HG03103 (cell line): ENCODE results near the gene ASF1A.

Experiments used
- ATAC-seq: cut with Tn5 transposase; IDR thresholded peaks from one replicate; pipeline ENCODE4 v1.9.1; 2021; ENCODE audit warnings: low read depth; ENCODE audit not compliant: unreplicated experiment

Gene ASF1A

DNA sequence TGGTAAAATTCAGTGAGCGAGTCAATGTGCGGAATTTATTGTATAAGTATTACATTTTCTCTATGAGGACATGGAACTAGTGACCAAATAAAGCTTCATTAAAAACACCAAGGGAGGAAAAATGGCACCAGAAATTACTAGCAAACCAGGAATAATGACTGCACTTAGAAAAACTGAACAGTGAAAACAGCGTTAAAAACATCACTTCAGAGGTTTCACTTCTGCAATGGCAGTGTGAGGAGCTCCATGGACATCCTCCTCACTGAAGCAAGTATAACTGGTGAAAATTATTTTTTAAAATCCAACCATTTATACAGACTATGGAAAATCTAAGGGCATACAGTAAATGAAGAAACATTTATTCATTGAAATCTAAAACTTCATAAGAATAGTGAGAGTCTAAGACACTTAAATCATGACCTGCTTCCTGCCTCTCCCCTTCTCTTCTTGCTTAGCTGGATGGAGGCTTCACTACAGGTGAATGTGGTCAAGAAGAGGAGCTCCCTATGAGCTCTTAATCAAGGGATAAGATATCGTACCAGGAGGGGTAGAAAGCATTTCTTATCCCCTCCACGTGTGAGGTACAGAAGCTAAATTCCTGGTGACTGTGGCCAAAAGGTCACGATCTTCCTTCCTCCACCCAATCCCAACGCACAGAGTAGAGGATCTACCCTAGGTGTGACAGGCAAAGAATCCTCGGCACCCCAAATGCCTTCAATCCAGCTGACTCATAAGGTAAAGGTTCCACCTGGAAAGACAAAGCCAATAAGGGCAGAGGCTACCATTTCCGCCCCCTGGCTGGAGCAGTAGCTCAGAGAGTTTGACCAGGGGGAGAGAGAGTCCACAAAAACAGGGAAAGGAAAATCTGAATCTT is 12.3 kb upstream of the ASF1A start:
- peak; percentile 81 for ATAC-seq

DNA sequence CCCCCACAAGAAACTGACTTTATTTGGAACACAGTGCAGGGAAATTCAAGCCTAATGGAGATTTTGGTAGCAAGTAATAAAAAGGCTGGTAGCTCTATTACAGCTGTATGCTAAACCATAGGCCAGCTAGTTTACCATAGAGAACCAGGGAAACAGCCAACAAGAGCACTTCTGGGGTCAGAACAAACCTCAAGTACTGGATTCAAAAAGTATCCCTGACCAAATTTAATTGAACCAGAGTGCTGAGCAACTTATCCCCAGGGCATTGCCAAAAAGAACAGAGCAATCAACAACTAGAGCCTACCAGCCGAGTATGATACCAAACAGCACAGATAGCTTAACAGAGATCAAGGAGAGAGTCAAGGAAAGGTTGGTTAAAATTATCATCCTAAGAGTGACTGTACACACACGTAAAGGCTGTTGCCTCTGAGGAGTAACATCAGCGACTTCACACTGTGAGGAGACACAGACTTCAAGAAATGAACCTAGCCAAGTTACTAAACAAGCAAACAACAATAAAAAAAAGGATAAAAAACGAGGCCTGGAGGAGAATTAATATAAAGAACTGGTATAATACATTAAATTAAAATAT is 11.5 kb upstream of the ASF1A start:
- no peak for ATAC-seq

DNA sequence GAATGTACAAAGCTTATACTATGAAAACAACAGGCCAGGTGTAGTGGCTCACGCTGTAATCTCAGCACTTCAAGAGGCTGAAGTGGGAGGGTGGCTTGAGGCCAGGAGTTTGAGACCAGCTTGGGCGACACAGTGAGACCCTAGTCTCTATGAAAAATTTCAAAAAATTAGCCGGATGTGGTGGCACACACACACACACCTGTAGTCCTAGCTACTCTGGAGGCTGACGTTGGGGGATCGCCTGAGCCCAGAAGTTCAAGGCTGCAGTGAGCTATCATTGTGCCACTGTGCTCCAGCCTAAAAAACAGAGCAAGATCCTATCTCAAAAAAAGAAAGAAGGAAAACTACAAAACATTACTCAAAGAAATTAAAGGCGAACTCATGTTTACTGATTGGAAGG is 7.3 kb upstream of the ASF1A start:
- ATAC-seq = no peak

DNA sequence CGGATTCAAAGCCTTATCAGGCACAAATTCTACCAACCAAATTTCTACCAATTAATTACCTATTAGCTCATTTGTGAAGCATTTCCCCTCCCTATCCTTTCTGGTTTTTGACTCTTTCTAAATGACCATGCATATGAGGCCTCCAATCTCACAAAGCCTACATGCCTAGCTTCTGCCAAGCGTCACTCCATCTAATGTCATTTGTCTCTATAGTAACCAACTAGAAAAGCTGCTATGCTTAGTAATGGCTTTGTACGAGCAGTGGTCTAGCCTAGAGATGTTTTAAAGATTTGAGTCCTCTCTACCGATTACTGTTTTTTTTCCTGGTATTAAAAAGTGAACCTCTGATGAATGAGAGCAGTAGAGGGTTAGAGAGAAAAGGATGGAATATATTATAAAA is 4.8 kb upstream of the ASF1A start:
- ATAC-seq = no peak

DNA sequence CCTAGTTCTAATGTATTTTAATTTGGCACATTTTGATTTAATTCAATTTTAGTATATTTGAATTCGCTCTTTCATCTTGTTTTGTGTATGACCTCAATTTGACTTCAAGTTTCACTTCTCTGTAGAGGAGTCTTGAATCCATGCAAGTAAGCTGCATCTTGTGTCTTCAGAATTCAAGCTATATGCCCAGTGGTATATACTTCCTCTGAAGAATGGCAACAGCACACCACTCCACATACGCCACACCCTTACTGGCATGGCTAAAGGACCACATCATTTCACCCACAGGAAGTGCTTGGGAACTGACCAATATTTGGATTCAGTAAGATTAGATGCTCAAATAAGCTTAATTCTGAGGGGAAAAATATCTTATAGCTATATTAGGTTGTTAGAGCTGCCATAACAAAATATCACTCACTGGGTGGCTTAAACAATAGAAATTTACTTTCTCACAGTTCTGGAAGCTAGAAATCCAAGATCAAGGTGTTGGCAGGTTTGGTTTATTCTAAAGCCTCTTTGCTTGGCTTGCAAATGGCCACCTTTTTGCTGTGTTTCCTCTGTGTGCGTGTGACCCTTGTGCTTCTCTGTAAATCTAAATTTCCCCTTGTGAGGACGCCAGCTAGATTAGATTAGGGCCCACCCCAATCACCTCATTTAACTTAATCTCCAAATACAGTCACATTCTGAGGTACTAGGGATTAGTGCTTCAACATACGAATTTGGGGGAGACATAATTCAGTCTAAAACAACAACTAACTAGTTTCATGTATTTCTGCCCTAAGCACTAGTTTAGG is 2.8 kb upstream of the ASF1A start:
- ATAC-seq = peak; percentile 20

DNA sequence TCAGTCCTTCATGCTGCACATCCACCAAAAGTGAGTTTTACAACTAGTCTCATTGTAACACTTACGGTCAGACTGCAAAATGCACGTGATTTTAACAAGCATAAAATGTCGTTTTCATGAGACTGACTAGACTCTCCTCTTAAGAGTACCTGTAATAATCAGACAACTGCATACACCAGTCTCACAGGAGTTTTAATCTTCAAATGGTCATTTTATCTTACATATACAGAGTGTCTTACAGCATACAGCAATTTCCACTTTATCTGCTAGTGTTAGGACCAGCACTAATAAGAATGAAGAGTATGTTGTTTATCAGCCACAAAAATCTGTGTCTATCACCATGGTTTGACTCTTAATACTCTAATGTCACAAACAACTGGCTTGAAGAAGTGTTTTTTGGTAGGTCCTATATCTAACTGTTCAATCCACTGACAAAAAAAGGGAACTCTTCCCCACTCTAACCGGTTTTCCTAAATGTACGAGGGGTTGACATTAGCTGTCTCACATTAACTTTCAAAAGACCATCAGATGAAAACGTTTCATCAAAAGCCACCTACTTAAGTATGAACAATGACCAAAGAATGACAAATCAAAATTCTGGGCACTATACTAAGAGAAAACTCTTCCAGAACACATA is 1.5 kb upstream of the ASF1A start:
- ATAC-seq = no peak

DNA sequence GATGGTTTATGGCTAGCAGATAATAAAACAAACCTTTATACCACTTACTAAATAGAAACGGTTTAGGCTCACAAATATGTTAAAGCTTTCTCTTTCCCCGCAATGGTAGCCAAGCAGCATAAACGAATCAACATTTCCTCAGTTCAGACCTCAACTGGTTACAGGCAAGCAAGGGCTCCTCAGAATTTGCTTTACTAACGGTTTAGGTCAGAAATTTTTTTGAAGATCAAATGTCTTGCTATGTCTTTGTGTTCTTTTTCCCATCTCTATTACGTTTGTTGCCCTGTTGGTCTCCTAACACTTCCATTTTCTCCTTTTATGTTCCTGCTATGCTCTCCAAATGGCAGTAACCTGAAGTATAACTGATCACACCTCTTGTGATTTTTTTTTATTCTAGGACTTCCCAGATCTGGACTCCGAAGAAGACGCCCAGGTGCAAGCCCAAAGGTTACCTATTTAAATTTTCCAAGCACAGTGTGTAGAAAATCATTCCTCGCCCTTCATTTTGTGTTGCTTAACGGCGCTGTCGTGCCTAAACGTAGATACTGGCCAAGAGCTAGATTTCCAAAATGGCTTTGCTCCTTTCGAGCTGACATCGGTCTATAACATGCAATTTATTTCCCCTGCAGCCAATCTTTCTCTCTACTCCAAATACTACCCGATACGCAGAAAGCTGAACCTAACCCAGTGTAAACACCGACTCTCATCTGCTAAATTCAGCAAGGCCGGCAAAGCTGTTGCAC is 717 bp upstream of the ASF1A start:
- peak; percentile 14 for ATAC-seq

DNA sequence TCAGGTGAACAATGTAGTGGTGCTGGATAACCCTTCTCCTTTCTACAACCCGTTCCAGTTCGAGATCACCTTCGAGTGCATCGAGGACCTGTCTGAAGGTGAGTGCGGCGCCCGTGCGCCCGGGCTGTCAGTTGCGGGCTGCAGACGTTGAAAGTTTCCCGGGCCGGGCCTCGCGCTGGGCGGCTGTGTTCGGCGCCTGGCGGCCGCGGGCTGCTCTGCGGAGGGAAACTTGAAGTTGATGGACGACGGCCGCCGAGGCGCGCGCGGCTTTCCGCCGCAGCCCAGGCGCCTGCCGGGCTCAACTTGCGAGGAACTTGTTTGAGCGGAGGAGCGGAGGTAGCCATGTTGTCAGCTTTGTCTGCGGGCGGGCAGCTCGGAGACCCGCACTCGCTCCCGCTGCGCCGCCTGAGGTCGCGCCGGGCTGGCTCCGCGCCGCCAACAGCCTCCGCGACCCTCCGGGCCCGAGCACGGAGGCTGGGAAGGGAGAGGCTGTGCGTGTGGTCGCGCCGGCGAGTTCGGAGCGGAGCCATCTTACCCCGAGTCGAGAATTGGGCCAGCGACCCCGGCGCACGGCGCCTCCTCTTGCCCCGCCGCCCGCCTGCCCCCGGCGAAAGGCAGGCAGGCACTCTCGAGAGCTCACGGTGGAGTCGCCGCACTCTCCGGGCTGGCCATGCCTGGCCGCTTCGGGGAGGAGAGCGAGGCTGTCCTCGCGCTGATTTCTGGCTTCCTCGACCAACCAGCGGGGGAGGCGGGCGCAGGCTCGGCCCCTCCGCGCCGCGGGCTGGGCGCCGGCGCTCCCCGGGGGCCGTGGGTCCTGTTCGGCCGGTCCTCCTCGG is 691 bp downstream of the ASF1A start:
- peak; percentile 26 for ATAC-seq

DNA sequence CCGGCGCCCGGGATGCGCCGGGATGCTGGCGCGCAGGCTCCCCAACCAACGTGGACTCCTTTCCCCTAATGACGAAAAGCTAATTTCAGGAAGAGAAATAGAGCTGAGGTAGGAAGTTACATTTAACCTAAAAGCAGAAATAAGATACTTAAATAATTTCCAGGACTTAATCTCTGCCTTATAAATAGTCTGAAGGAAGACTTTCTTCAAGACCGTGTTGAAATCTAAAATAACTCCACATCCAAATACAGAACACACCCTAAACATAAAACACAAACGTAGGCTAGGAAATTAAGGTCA is 1.3 kb downstream of the ASF1A start:
- no peak for ATAC-seq

DNA sequence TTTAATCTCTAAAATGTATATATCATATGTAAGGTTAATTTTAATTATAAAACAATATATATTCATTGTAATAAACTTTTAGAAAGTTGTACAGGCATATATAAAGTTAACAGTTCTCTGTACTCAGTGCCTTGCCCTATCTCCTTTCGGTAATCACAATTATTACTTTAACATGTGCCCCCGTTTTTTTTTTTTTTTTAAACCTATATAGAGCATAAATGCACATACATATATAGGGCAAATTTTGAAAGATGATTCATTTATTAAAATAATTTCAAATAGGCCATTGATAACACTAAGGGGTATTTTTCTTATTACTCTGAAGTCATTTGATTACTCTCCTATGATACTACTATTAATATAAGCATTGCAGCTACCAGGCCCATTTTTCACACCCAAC is 1.9 kb downstream of the ASF1A start:
- no peak for ATAC-seq

DNA sequence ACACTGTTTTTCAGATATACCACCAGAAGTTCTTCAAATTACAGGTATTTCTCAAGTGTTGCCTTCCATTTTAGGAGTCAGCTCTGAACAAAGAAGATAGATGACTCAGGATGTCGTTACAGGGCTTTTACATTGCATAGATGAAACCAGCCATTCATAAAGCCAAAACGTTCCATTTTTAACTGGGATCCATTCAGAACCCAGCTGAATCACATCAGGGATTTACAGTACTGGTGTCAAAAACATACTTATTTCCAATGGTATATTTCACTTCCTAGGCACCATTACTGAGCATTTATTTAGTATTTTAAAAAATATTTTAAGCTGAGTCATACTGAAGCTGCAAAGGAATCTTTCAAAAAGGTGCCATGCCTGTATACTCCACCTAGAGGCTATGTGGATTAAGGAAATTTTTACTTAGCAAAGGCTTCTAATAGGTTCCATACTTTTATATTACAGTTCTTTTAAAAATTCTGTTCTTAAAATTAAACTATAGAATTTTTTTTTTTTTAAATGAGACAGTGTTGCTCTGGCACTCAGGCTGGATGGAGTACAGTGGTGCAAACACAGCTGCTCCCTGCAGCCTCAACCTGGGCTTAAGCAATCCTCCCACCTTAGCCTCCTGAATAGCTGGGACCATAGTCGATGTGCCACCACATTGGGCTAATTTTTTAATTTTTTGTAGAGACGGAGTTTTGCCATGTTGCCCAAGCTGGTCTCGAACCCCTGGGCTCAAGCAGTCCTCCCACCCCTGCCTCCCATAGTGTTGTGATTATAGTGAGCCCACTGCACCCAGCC is 2.6 kb downstream of the ASF1A start:
- ATAC-seq = peak; percentile 18

DNA sequence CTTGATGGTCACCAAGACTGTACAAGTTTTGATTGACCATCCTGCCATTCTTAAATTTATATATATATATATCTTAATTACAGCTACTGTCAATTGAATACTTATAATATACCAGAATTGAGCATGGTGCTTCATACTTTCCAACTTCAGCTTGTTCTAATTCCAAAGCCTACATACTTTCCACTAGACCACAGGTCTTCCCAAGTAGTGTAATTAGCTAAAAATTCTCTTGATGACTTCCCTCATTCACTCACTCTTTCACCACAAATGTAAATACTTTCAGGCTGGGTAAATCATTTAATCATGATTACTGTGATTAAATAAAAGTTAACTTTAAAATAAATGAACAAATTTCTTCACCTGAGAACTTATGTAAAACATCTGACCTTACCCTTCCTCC is 3.4 kb downstream of the ASF1A start:
- no peak for ATAC-seq

DNA sequence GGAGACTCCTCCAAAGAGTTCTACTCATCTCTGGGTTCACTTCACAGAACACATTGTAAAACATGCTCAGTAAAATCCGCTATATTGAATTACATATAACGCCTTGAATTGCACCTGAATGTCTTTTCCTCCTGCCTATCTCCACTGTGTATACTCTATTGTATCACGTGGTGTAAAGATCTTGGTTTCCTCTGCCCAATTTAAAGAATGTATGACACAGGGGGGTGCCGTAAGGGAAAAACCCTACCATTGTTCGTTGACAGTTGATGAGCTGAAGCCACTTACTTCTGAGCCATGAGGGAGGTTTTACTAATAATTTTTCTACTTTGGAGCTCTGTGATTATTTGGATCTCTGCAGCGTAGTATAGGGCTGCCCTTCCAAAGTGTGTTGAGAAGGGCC is 6.0 kb downstream of the ASF1A start:
- ATAC-seq = no peak

DNA sequence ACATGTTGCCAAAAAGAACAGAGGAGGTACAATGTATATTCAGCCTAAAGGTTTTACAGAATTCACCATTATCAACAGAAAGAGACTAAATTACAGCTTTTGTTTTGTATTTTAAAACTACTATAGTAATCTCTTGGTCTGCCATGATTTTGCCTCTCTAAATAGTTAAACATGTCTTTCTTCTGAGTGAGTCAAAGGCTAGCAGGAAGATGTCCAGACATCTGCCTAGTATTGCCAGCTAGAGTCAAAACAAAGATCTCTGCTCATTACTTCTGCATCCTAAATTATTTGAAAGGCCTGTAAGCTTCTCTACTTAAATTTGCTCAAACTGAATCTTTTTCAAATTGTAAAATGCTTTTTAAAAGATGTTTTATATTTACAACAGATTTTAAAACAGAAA is 8.8 kb downstream of the ASF1A start:
- ATAC-seq = no peak

DNA sequence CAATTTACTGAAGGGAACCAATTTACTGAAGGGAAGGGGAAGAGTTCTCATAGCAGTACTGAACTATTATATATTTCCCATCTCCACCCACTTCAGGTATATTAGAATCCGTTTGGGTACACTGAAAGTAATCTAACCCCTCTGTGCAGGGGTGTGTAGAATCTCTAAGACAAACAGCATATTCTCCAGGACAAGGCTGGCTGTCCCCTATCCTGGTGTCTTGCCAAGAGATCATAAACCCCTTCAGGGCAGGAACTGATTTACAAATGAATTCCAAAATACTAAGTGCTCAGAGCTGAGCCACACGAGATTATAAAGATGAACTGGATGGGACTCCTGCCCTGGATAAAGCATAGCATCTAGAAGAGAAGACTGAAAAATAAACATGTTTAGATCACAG is 9.2 kb downstream of the ASF1A start:
- ATAC-seq = no peak

DNA sequence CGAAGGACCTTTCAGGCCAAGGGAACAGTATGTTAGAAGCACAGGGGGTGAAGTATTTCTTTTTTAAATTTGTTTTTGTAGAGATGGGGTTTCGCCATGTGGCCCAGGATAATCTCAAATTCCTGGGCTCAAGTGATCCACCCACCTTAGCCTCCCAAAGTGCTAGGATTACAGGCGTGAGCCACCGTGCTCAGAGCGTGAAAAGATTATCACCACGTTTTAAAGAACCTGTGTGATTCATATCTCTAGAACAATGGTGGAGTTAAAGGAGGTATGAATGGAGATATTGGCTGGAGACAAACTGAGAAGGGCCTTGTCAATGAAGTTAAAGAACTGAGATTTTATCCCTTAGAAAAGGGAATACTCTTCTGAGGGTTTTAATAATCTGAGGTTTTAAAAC is 9.7 kb downstream of the ASF1A start:
- ATAC-seq = no peak

DNA sequence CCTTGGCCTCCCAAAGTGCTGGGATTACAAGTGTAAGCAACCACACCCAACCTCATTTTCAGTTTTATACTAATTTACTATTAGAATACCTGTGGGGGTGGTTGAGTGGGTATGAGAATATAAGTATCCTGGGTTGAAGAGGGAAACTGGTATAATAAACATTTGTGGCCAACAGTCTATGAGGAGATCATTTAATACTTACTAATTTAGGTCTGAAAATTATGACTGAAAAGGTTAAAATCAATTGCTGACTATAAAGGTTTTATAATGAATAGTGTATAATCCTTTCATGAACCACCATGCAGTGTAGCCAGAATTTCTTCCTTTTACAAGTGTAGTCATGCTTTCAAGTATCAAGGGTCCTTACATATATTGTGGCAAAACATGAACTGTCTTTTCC is 11.1 kb downstream of the ASF1A start:
- ATAC-seq = no peak

DNA sequence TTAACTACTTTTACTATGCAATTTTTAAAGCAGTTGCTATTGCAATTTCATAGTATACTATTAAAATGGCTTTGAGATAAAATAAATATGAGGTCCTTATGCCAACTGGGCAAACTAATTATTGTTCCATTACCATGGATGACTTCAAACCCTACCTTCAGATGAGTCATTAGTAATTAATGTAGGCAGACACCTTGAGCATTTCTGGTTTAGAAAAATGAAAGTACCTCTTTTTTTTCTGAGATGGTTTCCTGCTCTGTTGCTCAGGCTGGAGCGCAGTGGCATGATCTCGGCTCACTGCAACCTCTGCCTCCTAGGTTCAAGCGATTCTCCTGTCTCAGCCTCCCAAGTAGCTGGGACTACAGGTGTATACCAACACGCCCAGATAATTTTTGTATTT is 11.9 kb downstream of the ASF1A start:
- ATAC-seq = no peak

DNA sequence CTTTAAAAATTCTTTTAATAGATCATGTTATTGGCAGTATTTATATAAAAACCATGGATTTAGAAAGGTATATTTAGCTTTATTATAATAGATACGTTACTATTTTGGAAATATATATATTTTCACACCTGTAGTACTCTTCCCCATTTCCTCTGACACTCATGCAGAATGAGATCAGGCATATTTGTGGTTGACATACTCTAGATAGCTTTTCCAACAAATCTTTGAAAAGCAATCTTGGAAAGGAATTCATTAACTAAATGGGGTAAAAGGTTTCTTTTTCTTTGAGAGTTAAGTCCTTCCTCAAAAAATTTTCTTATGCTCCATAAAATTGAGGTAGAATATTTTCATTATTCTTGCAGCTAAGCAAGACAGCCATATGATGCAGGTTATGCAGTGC is 14.5 kb downstream of the ASF1A start:
- no peak for ATAC-seq
